K562 (cell line): ENCODE measurements around the gene E2F2. TPM values are rescaled to one million over a fixed set of nuclear protein-coding genes. Genes with fewer than 3 reads are reported as not detected.
A peak's percentile ranks its signal among the peaks of the same experiment; 100 is the strongest.

Experiments
- ARID1B ChIP-seq: fragments of 450-650 bp; IDR thresholded peaks from 2 replicates; pipeline ENCODE4 v1.6.1; 2016; ENCODE audit warnings: antibody characterized with exemption, mild to moderate bottlenecking, inconsistent platforms
- BCOR ChIP-seq: fragments of 450-650 bp; IDR thresholded peaks from 2 replicates; pipeline ENCODE4 v1.6.1; 2016
- CHD2 ChIP-seq: IDR thresholded peaks from 2 replicates; pipeline ENCODE4 v1.6.1; 2011; ENCODE audit warnings: low read depth, low read length
- CREM ChIP-seq: IDR thresholded peaks from 2 replicates; pipeline ENCODE4 v1.6.1; 2014; ENCODE audit warnings: antibody characterized with exemption, low read depth
- CXXC5 ChIP-seq: fragments of 250-450 bp; sonication (Bioruptor Pico); IDR thresholded peaks from 2 replicates; pipeline ENCODE4 v1.8.0; 2022; ENCODE audit warnings: inconsistent platforms, mild to moderate bottlenecking, moderate library complexity
- E2F1 ChIP-seq: sonication (generic); formaldehyde crosslinking; IDR thresholded peaks from 2 replicates; pipeline ENCODE4 v1.8.1; 2023; ENCODE audit warnings: mild to moderate bottlenecking, missing genetic modification reagents, moderate library complexity
- ILK ChIP-seq: fragments of 450-650 bp; IDR thresholded peaks from 2 replicates; pipeline ENCODE4 v1.6.1; 2016; ENCODE audit warnings: missing genetic modification characterization, low read depth, mild to moderate bottlenecking, missing compliant biosample characterization, moderate library complexity, borderline replicate concordance
- KDM4B ChIP-seq, 2 experiments: fragments of 450-650 bp in 1 of 2; sonication (generic) in 1 of 2; IDR thresholded peaks; 2 replicates each; pipeline ENCODE4 v1.6.1; 2016 to 2017; ENCODE audit warnings: borderline replicate concordance in 2 of 2, antibody characterized with exemption in 1 of 2, low read depth in 1 of 2, mild to moderate bottlenecking in 1 of 2
- MGA ChIP-seq: fragments of 450-650 bp; IDR thresholded peaks from 2 replicates; pipeline ENCODE4 v1.6.1; 2016; ENCODE audit warnings: mild to moderate bottlenecking, moderate library complexity
- SAFB ChIP-seq: fragments of 200-400 bp; formaldehyde crosslinking; IDR thresholded peaks from 2 replicates; pipeline ENCODE4 v1.6.1; 2017; ENCODE audit warnings: low read depth, low read length, borderline replicate concordance
- TBP ChIP-seq: optimal IDR thresholded peaks from 2 replicates; pipeline ENCODE3; 2011; ENCODE audit warnings: low read depth, low read length, improper control_type of control experiment
- ZNF384 ChIP-seq: IDR thresholded peaks from 2 replicates; pipeline ENCODE4 v1.6.1; 2012; ENCODE audit warnings: low read depth, low read length, improper control_type of control experiment
- ZNF76 ChIP-seq: fragments of 250-450 bp; sonication (Bioruptor Pico); IDR thresholded peaks from 2 replicates; pipeline ENCODE4 v1.4.0; 2020; ENCODE audit warnings: mild to moderate bottlenecking, moderate library complexity, borderline replicate concordance
- polyA plus RNA-seq, 8 experiments: library from polyadenylated mRNA; depleted of rRNA in 4 of 8; stranded (reverse) in 5 of 8; unstranded in 3 of 8; fragments of >200 nt; fragmentation: Nextera tagmentation in 2 of 8; fragmentation: Illumina TruSeq in 1 of 8; extraction: Ambion mirVana in 2 of 8; extraction: Trizol in 1 of 8; gene quantifications; 2 replicates each; pipeline versions ENCODE4 v1.2.1 to v1.2.3, GENCODE V29; 2011 to 2014; ENCODE audit warnings: inconsistent platforms in 1 of 8, missing spikeins in 1 of 8
- total RNA-seq, 7 experiments: library from RNA; depleted of rRNA in 6 of 7; stranded (reverse); fragments of >200 nt in 6 of 7; fragmentation: Illumina TruSeq in 2 of 7; extraction: Trizol in 2 of 7; gene quantifications; 2 replicates each; pipeline versions ENCODE4 v1.2.1 to v1.2.3, GENCODE V29; 2011 to 2021; ENCODE audit warnings: low replicate concordance in 1 of 7

Gene E2F2
- total and polyA plus RNA-seq, 9 of the 15 experiments (the other 6 are each of a cell fraction or from before 2014, with no cell fraction given), result 3.1 to 25.3 (median 11.4) TPM

GRCh38 chr1:23559136-23559984, 28.3 kb upstream of the E2F2 start, which contains the start of gene ID3 (continued):
- peak; percentile 91 for TF ChIP-seq E2F1 (CRISPR knock-in tag)
- TF ChIP-seq ZNF76, result no peak
- TF ChIP-seq SAFB, result no peak
- no peak for TF ChIP-seq ILK
- peak; percentile 8; the same call in 1 of the 2 replicates for TF ChIP-seq BCOR
- 0 out of 2 replicates have a peak, but pooled peaks have one; percentile 32 for TF ChIP-seq ARID1B
- TF ChIP-seq ZNF384, result peak; percentile 41; the same call in 1 of the 2 replicates
- peak; percentile 72; the same call in 1 of the 2 replicates for TF ChIP-seq CREM
- TF ChIP-seq CHD2, result peak; percentile 13; the same call in 1 of the 2 replicates
- peak; percentile 95 for TF ChIP-seq CXXC5 (CRISPR knock-in tag)
- TF ChIP-seq MGA, result peak; percentile 55; the same call in 1 of the 2 replicates
- peak; percentile 97 for TF ChIP-seq TBP
- TF ChIP-seq KDM4B (IDR thresholded peaks at IDR 0.05; ENCODE audit: borderline replicate concordance in 2 of 2, low read depth in 1 of 2), result 0 out of 4 replicates have a peak, but pooled peaks of 1 of the 2 experiments have one; percentile 17
